Measurements from ENCODE around the gene C1QTNF8.

- TF ChIP-seq CTCF (IDR thresholded peaks at IDR 0.05; ENCODE audit: low read length) (no peak), EZH2phosphoT487 (IDR thresholded peaks at IDR 0.05; ENCODE audit: low read length) (no peak)
Measured at GRCh38 chr16:1066584-1067172, 29.4 kb downstream of the C1QTNF8 start.
